ENCODE data around the gene METTL15. TPM values are rescaled to one million over a fixed set of nuclear protein-coding genes. Genes with fewer than 3 reads are reported as not detected.

The METTL15 gene
- polyA plus RNA-seq, 1 donor (not counting 4 experiments of a cell fraction or from before 2014, with no cell fraction given) = 10.0 TPM

- no peak overlapping the region for H3K4me3 ChIP-seq (ENCODE audit: control insufficient read depth in 2 of 3, extremely low read depth in 1 of 3, insufficient read depth in 2 of 3, low read depth in 1 of 3, low read length in 3 of 3)
- H3K27ac ChIP-seq (ENCODE audit: control insufficient read depth, insufficient read depth, low read length) = no peak overlapping the region
- FAIRE-seq = no peak
- H3K4me2 ChIP-seq (ENCODE audit: control insufficient read depth, extremely low read depth, insufficient read depth, low read depth, low read length) = no peak overlapping the region
- TF ChIP-seq CTCF (optimal IDR thresholded peaks at IDR 0.05 in 1 of 3, IDR thresholded peaks at IDR 0.05 in 1 of 3, conservative IDR thresholded peaks at IDR 0.05 in 1 of 3; ENCODE audit: extremely low read depth in 1 of 3, insufficient read depth in 2 of 3, low read length in 3 of 3) = no peak
- no peak for TF ChIP-seq EZH2 (IDR thresholded peaks at IDR 0.05; ENCODE audit: low read length)
- H2AFZ ChIP-seq (ENCODE audit: control insufficient read depth, low read length) = no peak overlapping the region
- H3K36me3 ChIP-seq (ENCODE audit: control insufficient read depth in 2 of 2, extremely low read depth in 1 of 2, insufficient read depth in 2 of 2, low read length in 2 of 2) = no peaks in the 10 kb centered on the region
- dilution Hi-C loops (cut with MboI; ENCODE audit: extremely low pct_ligation_motif_present, low sequenced_read_pairs) = no loop called here
- H3K27me3 ChIP-seq (ENCODE audit: control insufficient read depth, extremely low read depth, insufficient read depth, low read length) = no peaks in the 10 kb centered on the region
- no peaks in the 10 kb centered on the region for H4K20me1 ChIP-seq (ENCODE audit: control insufficient read depth, extremely low read depth, insufficient read depth, low read length)
- DNase-seq (ENCODE audit: low read depth, low spot score) = no peak
- no peaks in the 10 kb centered on the region for H3K9me1 ChIP-seq (ENCODE audit: control insufficient read depth, extremely low read depth, insufficient read depth, low read length)
- H3K4me1 ChIP-seq (ENCODE audit: control insufficient read depth, extremely low read depth, insufficient read depth, low read length) = no peaks in the 10 kb centered on the region
- H3K79me2 ChIP-seq (ENCODE audit: control insufficient read depth, insufficient read depth, low read length) = no peaks in the 10 kb centered on the region
- no peaks in the 10 kb centered on the region for H3K9me3 ChIP-seq (ENCODE audit: control insufficient read depth, low read depth, low read length)
- no peak overlapping the region for H3K9ac ChIP-seq (ENCODE audit: control insufficient read depth, extremely low read depth, insufficient read depth, low read length)
Measured at GRCh38 chr11:28337701-28338100, 229.5 kb downstream of the METTL15 start.

- H3K27me3 ChIP-seq (ENCODE audit: control insufficient read depth, extremely low read depth, insufficient read depth, low read length) = no peaks in the 10 kb centered on the region
- no peak overlapping the region for H3K4me3 ChIP-seq (ENCODE audit: control insufficient read depth in 2 of 3, extremely low read depth in 1 of 3, insufficient read depth in 2 of 3, low read depth in 1 of 3, low read length in 3 of 3)
- H3K9me3 ChIP-seq (ENCODE audit: control insufficient read depth, low read depth, low read length) = no peaks in the 10 kb centered on the region
- dilution Hi-C loops (cut with MboI; ENCODE audit: extremely low pct_ligation_motif_present, low sequenced_read_pairs) = no loop called here
- FAIRE-seq (no peak), DNase-seq (ENCODE audit: low read depth, low spot score) (no peak)
- H4K20me1 ChIP-seq (ENCODE audit: control insufficient read depth, extremely low read depth, insufficient read depth, low read length) = no peaks in the 10 kb centered on the region
- no peaks in the 10 kb centered on the region for H3K36me3 ChIP-seq (ENCODE audit: control insufficient read depth in 2 of 2, extremely low read depth in 1 of 2, insufficient read depth in 2 of 2, low read length in 2 of 2)
- no peaks in the 10 kb centered on the region for H3K9me1 ChIP-seq (ENCODE audit: control insufficient read depth, extremely low read depth, insufficient read depth, low read length)
- H3K4me2 ChIP-seq (ENCODE audit: control insufficient read depth, extremely low read depth, insufficient read depth, low read depth, low read length) = no peak overlapping the region
- H2AFZ ChIP-seq (ENCODE audit: control insufficient read depth, low read length) = no peak overlapping the region
- TF ChIP-seq CTCF (optimal IDR thresholded peaks at IDR 0.05 in 1 of 3, IDR thresholded peaks at IDR 0.05 in 1 of 3, conservative IDR thresholded peaks at IDR 0.05 in 1 of 3; ENCODE audit: extremely low read depth in 1 of 3, insufficient read depth in 2 of 3, low read length in 3 of 3) (no peak), EZH2 (IDR thresholded peaks at IDR 0.05; ENCODE audit: low read length) (no peak)
- H3K79me2 ChIP-seq (ENCODE audit: control insufficient read depth, insufficient read depth, low read length) = no peaks in the 10 kb centered on the region
- no peak overlapping the region for H3K9ac ChIP-seq (ENCODE audit: control insufficient read depth, extremely low read depth, insufficient read depth, low read length)
- H3K4me1 ChIP-seq (ENCODE audit: control insufficient read depth, extremely low read depth, insufficient read depth, low read length) = peaks cover 4% of the 10 kb centered on the region
- no peak overlapping the region for H3K27ac ChIP-seq (ENCODE audit: control insufficient read depth, insufficient read depth, low read length)
Measured at GRCh38 chr11:28338371-28338770, 230.2 kb downstream of the METTL15 start.

All from keratinocyte (primary cell).